Mammary epithelial cell (primary cell): ENCODE results near the gene KLB.

Experiments
- CTCF ChIP-seq, 2 donors: IDR thresholded peaks in 1 of 2; conservative IDR thresholded peaks in 1 of 2; 2 replicates each; pipeline ENCODE4 v1.5.1; 2011 to 2012; ENCODE audit warnings: inconsistent platforms in 2 of 2, low read length in 2 of 2, mild to moderate bottlenecking in 2 of 2, control low read depth in 1 of 2, low read depth in 1 of 2; ENCODE audit not compliant: insufficient read depth in 1 of 2; ENCODE audit errors: extremely low read depth in 1 of 2
- EZH2 ChIP-seq: IDR thresholded peaks from 2 replicates; pipeline ENCODE4 v1.6.1; 2012; ENCODE audit warnings: low read length, inconsistent platforms, borderline replicate concordance

- no peak for TF ChIP-seq CTCF (conservative IDR thresholded peaks at IDR 0.05 in 1 of 2, IDR thresholded peaks at IDR 0.05 in 1 of 2; ENCODE audit: extremely low read depth in 1 of 2, insufficient read depth in 1 of 2, low read depth in 1 of 2, low read length in 2 of 2)
- no peak for TF ChIP-seq EZH2
Measured at GRCh38 chr4:39466747-39467146, 60.0 kb downstream of the KLB start.
